Sciatic nerve (tissue), 2 donors: ENCODE data around the gene NECTIN4. TPM values are rescaled to one million over a fixed set of nuclear protein-coding genes. Genes with fewer than 3 reads are reported as not detected.
A peak's percentile ranks its signal among the peaks of the same experiment; 100 is the strongest.
"Not testable (repeated sequence)": the region's sequence is repeated elsewhere in the genome, so short reads cannot be mapped to it uniquely, and the experiment has no call there.

Source experiments
- ATAC-seq: fragments of 200-7000 bp; cut with Tn5 transposase; one replicate; pipeline ENCODE4 v1.9.1; 2020; ENCODE audit warnings: mild to moderate bottlenecking, moderate library complexity
- DNase-seq: peaks from one replicate; pipeline ENCODE4 v3.0.0-alpha.2; 2020; ENCODE audit warnings: low spot score
- intact Hi-C: fragments of 100-400 bp; cut with DNase I; formaldehyde crosslinking; loops from one replicate; pipeline ENCODE4 v1.14.2; 2022
- total RNA-seq: library from RNA; stranded (reverse); fragmentation: NEBNext Ultra II Directional; extraction: Animal tissue kit (Norgen Biotek cat#: 25700); gene quantifications from one replicate; pipeline ENCODE4 v1.2.1, GENCODE V29; 2021
- donor health status: DM: no; HTN: no; CAD: no.
- donor health status: DM: no; HTN: no; CAD: no.

The NECTIN4 gene
- total RNA-seq, result 0.09 TPM

- intact Hi-C loops, result no loop called here
- DNase-seq (peak; percentile 42), ATAC-seq (no peak)
Measured at GRCh38 chr1:161089251-161089924, at the start of gene NECTIN4. Gene NECTIN4 (minus strand): TSS chr1:161089558. CDS start chr1:161089296, 262 bp downstream.

- ATAC-seq (no peak), DNase-seq (no peak)
- intact Hi-C loops, result no loop called here
Measured at GRCh38 chr1:161138431-161138830, 49.1 kb upstream of the NECTIN4 start.

GRCh38 chr1:161137881-161138280, 48.5 kb upstream of the NECTIN4 start:
- no peak for ATAC-seq
- intact Hi-C loops, result no loop called here

GRCh38 chr1:161133220-161133740, 43.9 kb upstream of the NECTIN4 start:
- ATAC-seq, result no peak
- intact Hi-C loops, result no loop called here
- DNase-seq, result no peak

More at GRCh38 chr1:161137881-161138280, 48.5 kb upstream of the NECTIN4 start:
- DNase-seq, result no peak

GRCh38 chr1:161132410-161133219, 43.3 kb upstream of the NECTIN4 start, which contains the start of gene DEDD:
Gene DEDD (minus strand): TSS chr1:161132667. CDS start chr1:161124462, 8,205 bp downstream.
- DNase-seq (peak; percentile 94), ATAC-seq (peak; percentile 96)
- intact Hi-C loops, result no loop called here

GRCh38 chr1:161131523-161132409, 42.4 kb upstream of the NECTIN4 start:
- intact Hi-C loops, result no loop called here
- ATAC-seq (peak; percentile 49), DNase-seq (no peak)

- no peak for ATAC-seq
- intact Hi-C loops, result no loop called here
- DNase-seq, result no peak
Measured at GRCh38 chr1:161130266-161130665, 40.9 kb upstream of the NECTIN4 start.

GRCh38 chr1:161128591-161129420, 39.4 kb upstream of the NECTIN4 start:
- no peak for DNase-seq
- no peak for ATAC-seq
- intact Hi-C loops, result no loop called here

- ATAC-seq, result no peak
- intact Hi-C loops, result no loop called here
- DNase-seq, result no peak
Measured at GRCh38 chr1:161127649-161128048, 38.3 kb upstream of the NECTIN4 start.

GRCh38 chr1:161122967-161123366, 33.6 kb upstream of the NECTIN4 start:
- ATAC-seq, result no peak
- intact Hi-C loops, result no loop called here
- DNase-seq, result no peak

GRCh38 chr1:161121834-161122233, 32.5 kb upstream of the NECTIN4 start:
- intact Hi-C loops, result no loop called here

GRCh38 chr1:161121042-161121650, 31.8 kb upstream of the NECTIN4 start:
- intact Hi-C loops, result no loop called here

More at GRCh38 chr1:161121834-161122233, 32.5 kb upstream of the NECTIN4 start:
- DNase-seq (no peak), ATAC-seq (no peak)

GRCh38 chr1:161119092-161119903, 29.9 kb upstream of the NECTIN4 start:
- DNase-seq (no peak), ATAC-seq (peak; percentile 19)
- intact Hi-C loops, result no loop called here

More at GRCh38 chr1:161121042-161121650, 31.8 kb upstream of the NECTIN4 start:
- DNase-seq (no peak), ATAC-seq (no peak)

GRCh38 chr1:161117759-161118581, 28.6 kb upstream of the NECTIN4 start, which contains the start of the genes NIT1 and PFDN2:
Gene NIT1 (plus strand): TSS chr1:161118105. CDS start chr1:161118177, 72 bp downstream.
Gene PFDN2 (minus strand): TSS chr1:161118037. CDS start chr1:161118026, 11 bp downstream.
- intact Hi-C loops, result no loop called here
- peak; percentile 96 for ATAC-seq
- peak; percentile 93 for DNase-seq

GRCh38 chr1:161115961-161116360, 26.6 kb upstream of the NECTIN4 start:
- ATAC-seq, intact Hi-C loops: not testable (repeated sequence)

More at GRCh38 chr1:161115961-161116360, 26.6 kb upstream of the NECTIN4 start:
- not testable (repeated sequence) for DNase-seq
